Measurements from ENCODE around the gene RDH5. TPM values are rescaled to one million over a fixed set of nuclear protein-coding genes. Genes with fewer than 3 reads are reported as not detected.

The RDH5 gene
- total RNA-seq, 4 donors from 2014 or later = 13.8 to 23.0 (median 17.2) TPM

- Histone ChIP-seq H3K4me1 (peaks cover 52 to 77% (median 70%) of the 10 kb centered on the region in 4 donors), H3K4me3 (peak overlapping the region; percentile 73 to 98 (median 81)), H3K36me3 (peaks cover 17 to 42% (median 36%) of the 10 kb centered on the region in 4 donors), H3K27me3 (no peaks in the 10 kb centered on the region), H3K9me3 (no peaks in the 10 kb centered on the region), H3K27ac (replicated peaks in 1 of 4) (peak overlapping the region; percentile 89 to 100 (median 98))
- no peak for DNase-seq (ENCODE audit: extremely low spot score)
- intact Hi-C loops (cut with DNase I) = no loop called here
- 0% methylated on average over 5 of the region's 61 CpGs for WGBS
- TF ChIP-seq POLR2A (IDR thresholded peaks at IDR 0.05; ENCODE audit: low read depth) = no peak
- no peak for TF ChIP-seq POLR2AphosphoS5 (IDR thresholded peaks at IDR 0.05)
Measured at GRCh38 chr12:55728186-55728938, 8.2 kb downstream of the RDH5 start.

GRCh38 chr12:55728939-55729818 lies 9.0 kb downstream of the RDH5 start, which contains the start of gene CD63:
CD63 (minus strand) TSS chr12:55729009; CDS start chr12:55728341, 668 bp downstream.
- H3K9me3 ChIP-seq = no peaks in the 10 kb centered on the region
- 0% methylated on average over 21 of the region's 61 CpGs for WGBS
- no peaks in the 10 kb centered on the region for H3K27me3 ChIP-seq
- H3K27ac ChIP-seq (replicated peaks in 1 of 4) = peak within 1 kb of the TSS; percentile 89 to 100 (median 98)
- intact Hi-C loops (cut with DNase I) = no loop called here
- peaks cover 17 to 33% (median 30%) of the 10 kb centered on the region in 4 donors for H3K36me3 ChIP-seq
- H3K4me1 ChIP-seq = peaks cover 44 to 69% (median 62%) of the 10 kb centered on the region in 4 donors
- TF ChIP-seq POLR2A (IDR thresholded peaks at IDR 0.05; ENCODE audit: low read depth) = peak; percentile 87
- TF ChIP-seq EP300 (IDR thresholded peaks at IDR 0.05) = peak; percentile 38
- TF ChIP-seq CTCF (IDR thresholded peaks at IDR 0.05) = peak in 1 of 3 experiments; percentile 9
- TF ChIP-seq POLR2AphosphoS5 (IDR thresholded peaks at IDR 0.05) = peak; percentile 89 to 94
- peak; percentile 98 for DNase-seq (ENCODE audit: extremely low spot score)
- H3K4me3 ChIP-seq = peak within 1 kb of the TSS; percentile 73 to 98 (median 81)

GRCh38 chr12:55729819-55730818 lies 9.9 kb downstream of the RDH5 start:
- Histone ChIP-seq H3K36me3 (peaks cover 12 to 24% (median 20%) of the 10 kb centered on the region in 4 donors), H3K9me3 (no peaks in the 10 kb centered on the region), H3K4me3 (peak overlapping the region; percentile 73 to 98 (median 81)), H3K27ac (replicated peaks in 1 of 4) (peak overlapping the region; percentile 89 to 100 (median 98)), H3K27me3 (no peaks in the 10 kb centered on the region), H3K4me1 (peaks cover 35 to 59% (median 53%) of the 10 kb centered on the region in 4 donors)
- 1% methylated on average over 18 of the region's 19 CpGs for WGBS
- TF ChIP-seq EP300 (IDR thresholded peaks at IDR 0.05) = no peak
- TF ChIP-seq CTCF (IDR thresholded peaks at IDR 0.05) = peak in 1 of 3 experiments; percentile 8
- TF ChIP-seq POLR2AphosphoS5 (IDR thresholded peaks at IDR 0.05) = peak in 1 of 2 donors; percentile 24
- TF ChIP-seq POLR2A (IDR thresholded peaks at IDR 0.05; ENCODE audit: low read depth) = no peak
- no peak for DNase-seq (ENCODE audit: extremely low spot score)
- intact Hi-C loops (cut with DNase I) = no loop called here

- TF ChIP-seq CTCF (IDR thresholded peaks at IDR 0.05) (no peak), POLR2AphosphoS5 (IDR thresholded peaks at IDR 0.05) (no peak)
- Histone ChIP-seq H3K27me3 (no peaks in the 10 kb centered on the region), H3K27ac (replicated peaks in 1 of 4) (peak overlapping the region in 2 of 4 donors; percentile 20 to 99), H3K36me3 (peaks cover 0 to 2% (median under 1%) of the 10 kb centered on the region in 4 donors), H3K9me3 (no peaks in the 10 kb centered on the region), H3K4me1 (peaks cover 20 to 43% (median 37%) of the 10 kb centered on the region in 4 donors), H3K4me3 (no peak overlapping the region)
- intact Hi-C loops (cut with DNase I) = no loop called here
- 100% methylated on average over 2 of the region's 4 CpGs for WGBS
- no peak for DNase-seq (ENCODE audit: extremely low spot score)
Measured at GRCh38 chr12:55732288-55732687, 12.1 kb downstream of the RDH5 start.
